GM23338 (cell line): ENCODE results near the gene FXYD5. TPM values are rescaled to one million over a fixed set of nuclear protein-coding genes. Genes with fewer than 3 reads are reported as not detected.

Source experiments
- ATAC-seq: fragments of 200-7000 bp; cut with Tn5 transposase; 3 replicates; pipeline ENCODE4 v1.9.1; 2020
- DNase-seq: peaks from one replicate; pipeline ENCODE4 v3.0.0-alpha.2; 2015; ENCODE audit warnings: low spot score
- H2AFZ ChIP-seq: fragments of 200-600 bp; sonication (generic); 2 replicates; pipeline ENCODE4 v1.8.0; 2016; ENCODE audit warnings: antibody characterized with exemption, mild to moderate bottlenecking, moderate library complexity
- H3F3A ChIP-seq: fragments of 200-600 bp; sonication (generic); replicated peaks from 2 replicates; pipeline ENCODE4 v1.8.0; 2017; ENCODE audit warnings: antibody characterized with exemption, mixed run types, low read depth
- H3K27ac ChIP-seq: fragments of 200-600 bp; sonication (generic); 2 replicates; pipeline ENCODE4 v1.6.1; 2016; ENCODE audit warnings: low read depth
- H3K27me3 ChIP-seq: fragments of 200-600 bp; sonication (generic); 2 replicates; pipeline ENCODE4 v1.8.0; 2016; ENCODE audit warnings: mild to moderate bottlenecking, mixed run types, moderate library complexity; ENCODE audit not compliant: insufficient read depth
- H3K36me3 ChIP-seq: fragments of 200-600 bp; sonication (generic); 2 replicates; pipeline ENCODE4 v1.8.0; 2016; ENCODE audit warnings: mild to moderate bottlenecking; ENCODE audit not compliant: insufficient read depth
- H3K4me1 ChIP-seq: fragments of 200-600 bp; sonication (generic); 2 replicates; pipeline ENCODE4 v1.8.0; 2016; ENCODE audit warnings: mild to moderate bottlenecking, moderate library complexity; ENCODE audit not compliant: insufficient read depth
- H3K4me2 ChIP-seq: fragments of 200-600 bp; sonication (generic); 2 replicates; pipeline ENCODE4 v1.7.1; 2017; ENCODE audit warnings: mixed run types
- H3K4me3 ChIP-seq: fragments of 200-600 bp; sonication (generic); 2 replicates; pipeline ENCODE4 v1.6.1; 2016; ENCODE audit warnings: mixed run types
- H3K79me2 ChIP-seq: fragments of 200-600 bp; sonication (generic); replicated peaks from 2 replicates; pipeline ENCODE4 v1.8.0; 2017; ENCODE audit warnings: mild to moderate bottlenecking; ENCODE audit not compliant: insufficient read depth
- H3K9me2 ChIP-seq: fragments of 200-600 bp; sonication (generic); 2 replicates; pipeline ENCODE4 v1.8.0; 2017; ENCODE audit not compliant: insufficient read depth
- H4K20me1 ChIP-seq: fragments of 200-600 bp; sonication (generic); replicated peaks from 2 replicates; pipeline ENCODE4 v1.8.0; 2017; ENCODE audit warnings: mild to moderate bottlenecking; ENCODE audit not compliant: insufficient read depth
- H3K27ac Mint-ChIP-seq: 2 replicates; pipeline ENCODE4 v1.8.0; 2020; ENCODE audit warnings: inconsistent platforms, mild to moderate bottlenecking, moderate library complexity, mixed read lengths
- H3K27me3 Mint-ChIP-seq: 3 replicates; pipeline ENCODE4 v1.8.0; 2022; ENCODE audit warnings: low read depth, mild to moderate bottlenecking, moderate library complexity, mixed read lengths, inconsistent platforms; ENCODE audit not compliant: insufficient read depth, poor library complexity
- H3K36me3 Mint-ChIP-seq: 3 replicates; pipeline ENCODE4 v1.8.0; 2021; ENCODE audit warnings: low read depth, mild to moderate bottlenecking, inconsistent platforms, moderate library complexity, mixed read lengths
- H3K4me1 Mint-ChIP-seq: 3 replicates; pipeline ENCODE4 v1.8.0; 2020; ENCODE audit warnings: mild to moderate bottlenecking, inconsistent platforms, mixed read lengths
- H3K4me3 Mint-ChIP-seq: 3 replicates; pipeline ENCODE4 v1.8.0; 2021; ENCODE audit warnings: moderate library complexity, mild to moderate bottlenecking, inconsistent platforms, mixed read lengths
- H3K9me3 Mint-ChIP-seq: 3 replicates; pipeline ENCODE4 v1.8.0; 2020; ENCODE audit warnings: moderate library complexity, mild to moderate bottlenecking, inconsistent platforms, mixed read lengths
- CREB1 ChIP-seq: fragments of 250-450 bp; sonication (Bioruptor Pico); IDR thresholded peaks from 2 replicates; pipeline ENCODE4 v1.5.0; 2020; ENCODE audit warnings: low read depth, mild to moderate bottlenecking, moderate library complexity
- EZH2 ChIP-seq: fragments of 200-600 bp; sonication (generic); IDR thresholded peaks from one replicate; pipeline ENCODE4 v1.8.0; 2017; ENCODE audit warnings: antibody characterized with exemption, mild to moderate bottlenecking, low read depth; ENCODE audit not compliant: unreplicated experiment
- EZH2phosphoT487 ChIP-seq: fragments of 200-600 bp; sonication (generic); IDR thresholded peaks from one replicate; pipeline ENCODE4 v1.8.1; 2018; ENCODE audit warnings: antibody characterized with exemption; ENCODE audit not compliant: unreplicated experiment
- JUNB ChIP-seq: IDR thresholded peaks from one replicate; pipeline ENCODE4 v1.6.1; 2016; ENCODE audit warnings: antibody characterized with exemption; ENCODE audit not compliant: unreplicated experiment
- NANOG ChIP-seq: IDR thresholded peaks from 2 replicates; pipeline ENCODE4 v1.6.1; 2016; ENCODE audit warnings: antibody characterized with exemption, borderline replicate concordance
- POLR2AphosphoS5 ChIP-seq: IDR thresholded peaks from 2 replicates; pipeline ENCODE4 v1.6.1; 2016; ENCODE audit warnings: antibody characterized with exemption, low read depth
- STAT1 ChIP-seq: IDR thresholded peaks from one replicate; pipeline ENCODE4 v1.6.1; 2016; ENCODE audit warnings: antibody characterized with exemption; ENCODE audit not compliant: unreplicated experiment
- ZNF114 ChIP-seq: fragments of 250-450 bp; sonication (Bioruptor Pico); IDR thresholded peaks from 2 replicates; pipeline ENCODE4 v1.5.0; 2020; ENCODE audit warnings: mild to moderate bottlenecking, moderate library complexity
- ZNF331 ChIP-seq: fragments of 250-450 bp; sonication (Bioruptor Pico); IDR thresholded peaks from 2 replicates; pipeline ENCODE4 v1.5.0; 2020; ENCODE audit warnings: low read depth, mild to moderate bottlenecking, moderate library complexity
- ZNF462 ChIP-seq: fragments of 250-450 bp; sonication (Bioruptor Pico); IDR thresholded peaks from 2 replicates; pipeline ENCODE4 v1.5.0; 2020; ENCODE audit warnings: mild to moderate bottlenecking, moderate library complexity
- polyA plus RNA-seq: library from polyadenylated mRNA; unstranded; fragments of >200 nt; fragmentation: Nextera tagmentation; extraction: Ambion mirVana; gene quantifications from 2 replicates; pipeline ENCODE4 v1.2.1, GENCODE V29; 2016
- total RNA-seq: library from RNA; depleted of rRNA; stranded (reverse); fragments of >200 nt; shearing (Covaris generic); gene quantifications from 2 replicates; pipeline ENCODE4 v1.2.3, GENCODE V29; 2014
- TF ChIP-seq, protein P1 (sequence below): IDR thresholded peaks from one replicate; pipeline ENCODE4 v1.6.1; 2018; ENCODE audit warnings: antibody characterized with exemption; ENCODE audit not compliant: unreplicated experiment
- TF ChIP-seq, protein P2 (sequence below): IDR thresholded peaks from 2 replicates; pipeline ENCODE4 v1.6.1; 2016; ENCODE audit warnings: antibody characterized with exemption
- TF ChIP-seq, protein P3 (sequence below), 2 experiments: fragments of 200-600 bp in 1 of 2; sonication (generic) in 1 of 2; conservative IDR thresholded peaks; 2 replicates each; pipeline versions ENCODE4 v1.5.1 to v1.6.1; 2016 to 2017; ENCODE audit warnings: antibody characterized with exemption in 2 of 2, low read depth in 2 of 2, mild to moderate bottlenecking in 2 of 2, moderate library complexity in 1 of 2

The FXYD5 gene
- total and polyA plus RNA-seq, 2 experiments from 2014 or later = 97.7 to 233 TPM

DNA sequence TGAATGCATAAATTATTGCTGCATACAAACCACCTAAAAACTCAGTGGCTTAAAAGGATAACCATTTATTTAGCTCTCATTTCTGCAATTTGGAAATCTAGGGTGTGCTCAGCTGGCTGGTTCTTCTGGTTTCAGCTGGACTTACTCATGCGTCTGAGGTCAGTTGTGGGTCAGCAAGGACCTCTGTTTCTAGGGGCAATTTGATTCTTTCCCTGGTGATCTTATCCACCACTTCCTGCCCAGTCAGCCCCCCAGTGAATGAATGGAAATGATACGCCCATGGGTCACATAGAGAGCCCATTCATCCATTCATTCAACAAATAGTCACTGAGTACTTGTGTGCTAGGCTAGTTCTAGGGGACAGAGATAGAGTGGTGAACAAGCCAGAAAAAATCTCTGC lies 9.9 kb downstream of the FXYD5 start:
- no peak overlapping the region for H3K4me3 ChIP-seq
- no peak overlapping the region for H2AFZ ChIP-seq
- no peaks in the 10 kb centered on the region for H3K27me3 ChIP-seq
- Mint-ChIP-seq H3K27me3 (peaks cover 3% of the 10 kb centered on the region), H3K4me3 (no peak overlapping the region), H3K9me3 (peaks cover 16% of the 10 kb centered on the region), H3K36me3 (peaks cover 91% of the 10 kb centered on the region), H3K4me1 (no peaks in the 10 kb centered on the region), H3K27ac (no peak overlapping the region)
- H3K36me3 ChIP-seq = peaks cover 51% of the 10 kb centered on the region
- DNase-seq (no peak), ATAC-seq (no peak)
- H3K27ac ChIP-seq = no peak overlapping the region
- H3F3A ChIP-seq = no peaks in the 10 kb centered on the region
- no peak overlapping the region for H3K4me2 ChIP-seq
- peaks cover 2% of the 10 kb centered on the region; the same call in 1 of the 2 replicates for H4K20me1 ChIP-seq
- TF ChIP-seq, protein P1, sequence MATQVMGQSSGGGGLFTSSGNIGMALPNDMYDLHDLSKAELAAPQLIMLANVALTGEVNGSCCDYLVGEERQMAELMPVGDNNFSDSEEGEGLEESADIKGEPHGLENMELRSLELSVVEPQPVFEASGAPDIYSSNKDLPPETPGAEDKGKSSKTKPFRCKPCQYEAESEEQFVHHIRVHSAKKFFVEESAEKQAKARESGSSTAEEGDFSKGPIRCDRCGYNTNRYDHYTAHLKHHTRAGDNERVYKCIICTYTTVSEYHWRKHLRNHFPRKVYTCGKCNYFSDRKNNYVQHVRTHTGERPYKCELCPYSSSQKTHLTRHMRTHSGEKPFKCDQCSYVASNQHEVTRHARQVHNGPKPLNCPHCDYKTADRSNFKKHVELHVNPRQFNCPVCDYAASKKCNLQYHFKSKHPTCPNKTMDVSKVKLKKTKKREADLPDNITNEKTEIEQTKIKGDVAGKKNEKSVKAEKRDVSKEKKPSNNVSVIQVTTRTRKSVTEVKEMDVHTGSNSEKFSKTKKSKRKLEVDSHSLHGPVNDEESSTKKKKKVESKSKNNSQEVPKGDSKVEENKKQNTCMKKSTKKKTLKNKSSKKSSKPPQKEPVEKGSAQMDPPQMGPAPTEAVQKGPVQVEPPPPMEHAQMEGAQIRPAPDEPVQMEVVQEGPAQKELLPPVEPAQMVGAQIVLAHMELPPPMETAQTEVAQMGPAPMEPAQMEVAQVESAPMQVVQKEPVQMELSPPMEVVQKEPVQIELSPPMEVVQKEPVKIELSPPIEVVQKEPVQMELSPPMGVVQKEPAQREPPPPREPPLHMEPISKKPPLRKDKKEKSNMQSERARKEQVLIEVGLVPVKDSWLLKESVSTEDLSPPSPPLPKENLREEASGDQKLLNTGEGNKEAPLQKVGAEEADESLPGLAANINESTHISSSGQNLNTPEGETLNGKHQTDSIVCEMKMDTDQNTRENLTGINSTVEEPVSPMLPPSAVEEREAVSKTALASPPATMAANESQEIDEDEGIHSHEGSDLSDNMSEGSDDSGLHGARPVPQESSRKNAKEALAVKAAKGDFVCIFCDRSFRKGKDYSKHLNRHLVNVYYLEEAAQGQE = no peak
- TF ChIP-seq ZNF114 (CRISPR knock-in tag) (no peak), ZNF331 (CRISPR knock-in tag) (no peak), POLR2AphosphoS5 (no peak), EZH2phosphoT487 (no peak), EZH2 (no peak), JUNB (no peak), ZNF462 (CRISPR knock-in tag) (no peak), STAT1 (no peak), NANOG (no peak), CREB1 (CRISPR knock-in tag) (no peak)
- TF ChIP-seq, protein P2, sequence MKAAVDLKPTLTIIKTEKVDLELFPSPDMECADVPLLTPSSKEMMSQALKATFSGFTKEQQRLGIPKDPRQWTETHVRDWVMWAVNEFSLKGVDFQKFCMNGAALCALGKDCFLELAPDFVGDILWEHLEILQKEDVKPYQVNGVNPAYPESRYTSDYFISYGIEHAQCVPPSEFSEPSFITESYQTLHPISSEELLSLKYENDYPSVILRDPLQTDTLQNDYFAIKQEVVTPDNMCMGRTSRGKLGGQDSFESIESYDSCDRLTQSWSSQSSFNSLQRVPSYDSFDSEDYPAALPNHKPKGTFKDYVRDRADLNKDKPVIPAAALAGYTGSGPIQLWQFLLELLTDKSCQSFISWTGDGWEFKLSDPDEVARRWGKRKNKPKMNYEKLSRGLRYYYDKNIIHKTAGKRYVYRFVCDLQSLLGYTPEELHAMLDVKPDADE = no peak
- TF ChIP-seq, protein P3, sequence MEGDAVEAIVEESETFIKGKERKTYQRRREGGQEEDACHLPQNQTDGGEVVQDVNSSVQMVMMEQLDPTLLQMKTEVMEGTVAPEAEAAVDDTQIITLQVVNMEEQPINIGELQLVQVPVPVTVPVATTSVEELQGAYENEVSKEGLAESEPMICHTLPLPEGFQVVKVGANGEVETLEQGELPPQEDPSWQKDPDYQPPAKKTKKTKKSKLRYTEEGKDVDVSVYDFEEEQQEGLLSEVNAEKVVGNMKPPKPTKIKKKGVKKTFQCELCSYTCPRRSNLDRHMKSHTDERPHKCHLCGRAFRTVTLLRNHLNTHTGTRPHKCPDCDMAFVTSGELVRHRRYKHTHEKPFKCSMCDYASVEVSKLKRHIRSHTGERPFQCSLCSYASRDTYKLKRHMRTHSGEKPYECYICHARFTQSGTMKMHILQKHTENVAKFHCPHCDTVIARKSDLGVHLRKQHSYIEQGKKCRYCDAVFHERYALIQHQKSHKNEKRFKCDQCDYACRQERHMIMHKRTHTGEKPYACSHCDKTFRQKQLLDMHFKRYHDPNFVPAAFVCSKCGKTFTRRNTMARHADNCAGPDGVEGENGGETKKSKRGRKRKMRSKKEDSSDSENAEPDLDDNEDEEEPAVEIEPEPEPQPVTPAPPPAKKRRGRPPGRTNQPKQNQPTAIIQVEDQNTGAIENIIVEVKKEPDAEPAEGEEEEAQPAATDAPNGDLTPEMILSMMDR (conservative IDR thresholded peaks at IDR 0.05; ENCODE audit: low read depth in 2 of 2) = no peak
- H3K4me1 ChIP-seq = no peaks in the 10 kb centered on the region
- no peaks in the 10 kb centered on the region for H3K9me2 ChIP-seq
- H3K79me2 ChIP-seq = no peaks in the 10 kb centered on the region
